Mononuclear cell (primary cell): ENCODE measurements around the gene ARL5A. TPM values are rescaled to one million over a fixed set of nuclear protein-coding genes. Genes with fewer than 3 reads are reported as not detected.
A peak's percentile ranks its signal among the peaks of the same experiment; 100 is the strongest.

ENCODE experiments used
- H3K27me3 ChIP-seq: 2 replicates; pipeline ENCODE4 v1.6.0; 2011; ENCODE audit warnings: low read length, control low read depth; ENCODE audit not compliant: insufficient read depth
- H3K4me1 ChIP-seq: 2 replicates; pipeline ENCODE4 v1.5.1; 2011; ENCODE audit warnings: mild to moderate bottlenecking, low read length, control low read depth; ENCODE audit not compliant: insufficient read depth
- H3K4me3 ChIP-seq: 2 replicates; pipeline ENCODE4 v1.5.1; 2011; ENCODE audit warnings: mild to moderate bottlenecking, low read length, moderate library complexity
- H3K9me3 ChIP-seq: 2 replicates; pipeline ENCODE4 v1.5.1; 2011; ENCODE audit warnings: low read depth, mild to moderate bottlenecking, control low read depth, low read length
- total RNA-seq: library from RNA; depleted of rRNA; stranded (reverse); fragments of >200 nt; gene quantifications from one replicate; pipeline ENCODE4 v1.2.3, GENCODE V29; 2012

The ARL5A gene
- total RNA-seq, 1 donor, result 34.8 TPM

DNA sequence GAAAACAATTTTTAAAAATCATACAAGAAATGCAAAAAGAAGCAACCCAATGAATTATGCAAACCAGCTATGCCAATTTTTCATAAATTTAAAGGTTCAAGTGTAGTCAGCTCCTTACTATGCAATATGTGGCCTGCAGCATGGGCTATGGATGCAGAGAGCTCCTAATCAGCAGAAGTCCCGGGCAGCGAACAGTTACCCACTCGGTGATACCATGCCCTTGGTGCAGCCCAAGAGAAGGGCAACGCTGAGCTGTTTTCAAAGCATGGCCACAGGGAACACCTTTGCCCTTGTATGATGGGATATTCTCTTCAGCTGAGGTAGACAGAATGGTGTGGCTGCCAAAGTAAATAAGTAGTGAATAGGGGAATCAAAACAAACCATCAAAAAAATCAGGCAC is 17.3 kb upstream of the ARL5A start:
- no peaks in the 10 kb centered on the region for H3K9me3 ChIP-seq
- H3K4me3 ChIP-seq, result no peak overlapping the region
- peaks cover 17% of the 10 kb centered on the region for H3K4me1 ChIP-seq
- H3K27me3 ChIP-seq, result no peaks in the 10 kb centered on the region

DNA sequence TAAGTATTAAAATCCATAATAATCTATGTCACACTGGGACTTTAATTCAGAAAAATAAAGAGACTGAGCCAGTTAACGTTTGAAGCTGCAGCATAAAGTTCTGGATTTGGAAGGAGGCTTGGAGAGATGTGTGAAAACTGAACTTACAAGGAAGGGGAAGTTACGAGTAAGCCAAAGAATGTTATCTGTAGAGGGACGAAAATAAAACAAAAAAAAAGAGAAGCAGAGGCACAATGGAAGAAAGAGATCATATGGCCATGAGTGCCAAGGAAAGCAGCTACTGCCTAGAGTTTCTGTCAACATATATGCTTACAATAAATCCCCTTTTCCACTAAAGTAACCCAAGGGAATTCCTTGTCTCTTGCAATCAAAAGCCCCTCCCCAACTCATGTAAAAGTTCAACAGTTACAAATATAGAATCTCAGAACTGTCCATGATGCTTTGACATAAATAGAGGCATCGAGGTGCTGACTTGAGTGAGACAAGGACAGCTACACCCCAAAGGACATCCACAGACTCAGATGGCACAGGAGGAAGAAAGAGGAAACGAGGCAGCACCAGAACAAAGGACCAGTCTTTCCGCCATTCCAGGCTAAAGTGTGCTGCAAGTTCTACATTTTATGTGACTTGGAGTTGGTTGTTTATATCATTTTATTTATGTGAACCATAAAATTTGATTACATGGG is 16.1 kb upstream of the ARL5A start:
- no peaks in the 10 kb centered on the region for H3K27me3 ChIP-seq
- H3K9me3 ChIP-seq, result no peaks in the 10 kb centered on the region
- H3K4me3 ChIP-seq, result no peak overlapping the region
- peaks cover 21% of the 10 kb centered on the region for H3K4me1 ChIP-seq

DNA sequence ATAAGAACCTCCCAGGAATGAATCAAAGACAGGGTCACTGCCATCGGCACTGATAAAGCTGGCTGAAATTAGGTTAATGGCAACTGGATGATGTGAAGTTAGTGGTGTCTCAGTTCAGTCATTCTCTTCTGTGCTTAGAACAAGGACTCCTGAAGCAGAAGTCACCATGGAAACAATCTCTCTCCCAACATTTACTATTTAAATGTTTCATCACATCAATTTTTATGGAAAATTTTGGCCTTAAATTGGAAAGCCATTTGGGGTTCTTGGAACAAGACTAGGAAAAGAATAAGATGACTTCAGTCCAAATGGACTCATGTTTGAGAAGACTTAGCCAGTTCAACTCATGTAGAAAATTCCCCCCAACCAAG is 15.5 kb upstream of the ARL5A start:
- Histone ChIP-seq H3K4me1 (peaks cover 21% of the 10 kb centered on the region), H3K4me3 (no peak overlapping the region), H3K9me3 (no peaks in the 10 kb centered on the region), H3K27me3 (no peaks in the 10 kb centered on the region)

DNA sequence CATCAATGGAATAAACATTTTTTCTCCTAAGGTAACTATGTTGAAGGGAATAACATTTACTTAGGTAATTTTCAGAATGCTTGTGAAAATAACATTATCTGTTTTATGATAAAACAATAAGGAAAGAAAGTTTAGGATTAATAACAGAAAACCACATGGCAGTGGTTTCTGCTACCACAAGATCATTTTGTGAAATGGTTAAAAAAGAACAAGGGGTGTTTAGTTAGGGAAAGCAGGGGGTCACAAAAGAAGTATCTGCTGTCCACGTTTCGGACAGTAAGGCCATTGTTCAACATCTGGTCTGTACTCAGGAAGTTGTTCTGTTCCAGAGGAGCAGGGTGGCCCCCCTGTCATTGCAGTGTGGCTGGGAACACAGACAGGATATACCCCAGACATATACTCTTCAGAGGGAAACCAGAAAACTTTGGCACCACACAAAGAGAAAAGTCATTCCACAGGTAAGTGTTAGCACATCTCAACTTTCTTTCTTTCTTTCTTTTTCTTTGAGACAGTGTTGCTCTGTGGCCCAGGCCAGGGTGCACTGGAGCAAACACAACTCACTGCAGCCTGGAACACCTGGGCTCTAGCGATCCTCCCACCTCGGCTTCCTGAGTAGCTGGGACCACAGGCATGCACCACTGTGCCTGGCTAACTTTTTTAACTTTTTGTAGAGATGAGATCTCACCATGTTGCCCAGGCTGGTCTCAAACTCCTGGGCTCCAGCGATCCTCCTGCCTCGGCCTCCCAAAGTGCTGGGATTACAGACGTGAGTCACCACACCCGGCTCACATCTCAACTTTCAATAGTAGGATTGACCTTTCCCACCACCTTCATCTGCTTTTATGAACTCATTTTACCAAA is 14.8 kb upstream of the ARL5A start:
- H3K4me1 ChIP-seq, result peaks cover 21% of the 10 kb centered on the region
- no peaks in the 10 kb centered on the region for H3K27me3 ChIP-seq
- H3K9me3 ChIP-seq, result no peaks in the 10 kb centered on the region
- H3K4me3 ChIP-seq, result no peak overlapping the region

DNA sequence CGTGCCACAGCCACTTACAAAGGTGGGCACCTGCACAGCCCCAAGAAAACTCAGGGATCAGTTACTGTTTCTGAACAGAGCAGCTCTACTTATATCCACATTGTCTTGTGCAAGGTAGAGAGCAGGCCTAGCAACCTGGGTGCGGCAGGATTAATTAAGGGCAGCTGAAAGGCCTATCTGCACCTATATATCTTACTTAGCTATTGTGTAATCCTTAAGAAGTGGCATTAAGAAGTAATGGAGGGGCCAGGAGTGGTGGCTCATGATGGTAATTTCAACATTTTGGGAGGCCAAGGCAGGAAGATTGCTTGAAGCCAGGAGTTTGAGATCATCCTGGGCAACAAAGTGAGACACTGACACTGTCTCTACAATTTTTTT is 12.8 kb upstream of the ARL5A start:
- H3K4me1 ChIP-seq, result peaks cover 21% of the 10 kb centered on the region
- H3K27me3 ChIP-seq, result no peaks in the 10 kb centered on the region
- no peak overlapping the region for H3K4me3 ChIP-seq
- H3K9me3 ChIP-seq, result no peaks in the 10 kb centered on the region

DNA sequence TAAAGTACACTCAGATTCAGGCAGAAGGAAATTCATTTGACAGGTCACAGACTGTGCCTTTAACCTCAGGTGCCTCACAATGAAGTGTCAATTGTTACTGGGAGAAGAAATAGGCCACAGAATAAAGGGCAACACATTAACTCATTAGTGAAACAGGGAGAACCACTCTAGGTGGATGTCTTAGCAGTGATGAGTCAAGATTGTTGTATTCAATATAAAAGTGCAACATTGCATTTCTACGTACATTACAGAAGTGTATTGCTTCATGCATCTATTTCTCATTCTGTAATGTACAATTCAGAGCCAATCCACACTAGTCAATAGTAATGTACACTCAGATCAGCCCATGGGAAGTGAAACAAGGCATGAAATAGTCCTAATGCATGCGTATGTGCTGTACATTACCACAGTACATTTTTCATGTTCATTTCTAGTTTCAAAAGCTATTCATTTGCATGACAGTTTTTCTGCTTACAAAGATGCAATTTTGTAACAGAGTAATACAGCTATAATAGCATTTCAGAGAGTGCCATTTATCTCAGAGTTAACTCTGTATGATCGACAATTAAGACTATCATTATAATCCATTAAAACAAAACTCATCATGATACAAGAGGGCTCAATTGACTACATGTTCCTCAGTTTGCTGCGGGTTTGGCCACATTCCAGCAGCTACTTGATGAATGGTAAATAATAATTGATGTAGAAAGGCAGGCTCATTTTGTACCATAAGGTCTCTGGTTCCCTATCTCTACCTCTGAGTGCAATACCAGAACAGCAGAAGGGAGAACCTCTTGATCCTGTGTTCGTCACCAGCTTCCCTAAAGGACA is 12.2 kb upstream of the ARL5A start:
- Histone ChIP-seq H3K4me1 (peaks cover 21% of the 10 kb centered on the region), H3K4me3 (no peak overlapping the region), H3K9me3 (no peaks in the 10 kb centered on the region), H3K27me3 (no peaks in the 10 kb centered on the region)

DNA sequence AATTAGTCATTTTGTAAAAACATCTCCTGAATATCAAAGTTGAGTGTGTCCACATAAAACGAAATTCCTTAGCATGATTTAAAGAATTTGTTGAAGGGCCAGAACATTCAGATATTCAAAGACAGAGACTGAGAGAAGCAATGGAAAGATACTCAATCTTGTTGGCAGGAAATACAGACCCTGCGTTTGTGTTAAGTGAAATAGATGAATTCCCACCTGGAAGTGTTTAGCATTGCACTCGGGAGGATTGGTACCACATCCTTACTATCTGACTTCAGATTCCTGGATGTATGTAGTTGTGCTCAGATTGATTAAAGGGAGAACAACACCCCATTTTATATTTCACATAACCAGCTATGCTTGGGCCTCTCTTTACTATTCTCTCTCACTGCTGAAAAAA is 9.7 kb upstream of the ARL5A start:
- no peak overlapping the region for H3K4me3 ChIP-seq
- H3K4me1 ChIP-seq, result peaks cover 14% of the 10 kb centered on the region

DNA sequence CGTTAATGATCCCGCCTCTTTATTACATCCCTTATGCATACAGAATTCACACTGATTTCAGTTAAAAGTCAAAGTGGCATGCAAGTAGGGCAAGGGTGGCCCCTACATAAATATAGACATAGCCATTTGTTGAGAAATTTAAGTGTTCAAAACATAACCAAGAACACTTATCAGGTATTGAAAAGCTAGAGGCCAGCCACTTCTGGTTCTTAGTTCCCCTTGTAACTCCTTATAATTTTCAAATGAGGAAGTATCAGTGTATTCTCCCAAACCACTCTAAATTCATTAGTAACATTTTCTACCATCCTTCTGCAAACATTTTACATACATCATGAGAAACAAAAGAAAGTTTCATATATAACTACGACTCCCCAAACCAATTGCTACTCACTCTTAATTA is 5.8 kb upstream of the ARL5A start:
- Histone ChIP-seq H3K4me1 (peaks cover under 1% of the 10 kb centered on the region), H3K27me3 (no peaks in the 10 kb centered on the region), H3K9me3 (no peaks in the 10 kb centered on the region), H3K4me3 (no peak overlapping the region)

More for the DNA sequence above, 9.7 kb upstream of the ARL5A start:
- H3K27me3 ChIP-seq, result no peaks in the 10 kb centered on the region
- no peaks in the 10 kb centered on the region for H3K9me3 ChIP-seq

DNA sequence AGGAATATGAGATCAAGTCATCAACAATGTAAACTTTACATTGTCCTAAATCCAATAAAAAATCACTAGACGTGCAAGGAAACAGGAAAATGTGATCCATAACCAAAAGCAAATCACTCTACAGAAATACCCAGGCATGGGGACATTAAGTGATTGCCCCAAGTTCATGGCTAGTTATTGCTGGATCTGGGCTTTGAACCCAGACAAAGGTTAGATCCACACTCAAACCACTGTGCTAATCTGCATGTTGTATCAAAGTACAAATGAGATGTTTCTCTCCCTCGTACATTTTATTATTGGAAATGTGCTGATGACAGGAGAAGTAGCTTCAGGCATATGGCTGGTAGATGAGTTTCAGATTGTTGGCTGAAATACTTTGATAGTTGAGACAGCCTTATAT is 2.7 kb upstream of the ARL5A start:
- H3K4me3 ChIP-seq, result no peak overlapping the region
- H3K4me1 ChIP-seq, result peaks cover 18% of the 10 kb centered on the region
- no peaks in the 10 kb centered on the region for H3K27me3 ChIP-seq
- no peaks in the 10 kb centered on the region for H3K9me3 ChIP-seq

DNA sequence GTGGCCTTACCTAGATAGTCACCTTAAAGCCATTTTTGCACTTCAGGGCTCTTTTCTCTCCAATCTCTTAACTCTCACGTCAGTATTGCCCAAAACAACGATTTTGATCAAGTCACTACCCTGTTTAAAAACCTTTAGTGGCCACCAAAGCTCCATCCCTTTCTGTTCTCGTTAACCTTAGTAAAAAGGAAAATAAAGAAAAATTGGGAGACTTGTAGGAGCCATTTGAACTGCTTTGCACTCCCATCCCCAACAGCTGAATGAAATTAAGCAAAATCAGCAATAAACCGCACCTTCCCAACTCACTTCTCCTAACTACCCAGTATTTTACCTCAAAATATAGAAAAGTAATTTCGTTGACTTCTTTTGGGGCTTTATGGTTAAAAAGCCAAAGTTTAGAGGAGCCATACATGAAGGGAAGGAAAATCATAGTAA is 686 bp upstream of the ARL5A start:
- Histone ChIP-seq H3K27me3 (no peaks in the 10 kb centered on the region), H3K9me3 (no peaks in the 10 kb centered on the region), H3K4me1 (peaks cover 27% of the 10 kb centered on the region), H3K4me3 (peak overlapping the region; percentile 87)

DNA sequence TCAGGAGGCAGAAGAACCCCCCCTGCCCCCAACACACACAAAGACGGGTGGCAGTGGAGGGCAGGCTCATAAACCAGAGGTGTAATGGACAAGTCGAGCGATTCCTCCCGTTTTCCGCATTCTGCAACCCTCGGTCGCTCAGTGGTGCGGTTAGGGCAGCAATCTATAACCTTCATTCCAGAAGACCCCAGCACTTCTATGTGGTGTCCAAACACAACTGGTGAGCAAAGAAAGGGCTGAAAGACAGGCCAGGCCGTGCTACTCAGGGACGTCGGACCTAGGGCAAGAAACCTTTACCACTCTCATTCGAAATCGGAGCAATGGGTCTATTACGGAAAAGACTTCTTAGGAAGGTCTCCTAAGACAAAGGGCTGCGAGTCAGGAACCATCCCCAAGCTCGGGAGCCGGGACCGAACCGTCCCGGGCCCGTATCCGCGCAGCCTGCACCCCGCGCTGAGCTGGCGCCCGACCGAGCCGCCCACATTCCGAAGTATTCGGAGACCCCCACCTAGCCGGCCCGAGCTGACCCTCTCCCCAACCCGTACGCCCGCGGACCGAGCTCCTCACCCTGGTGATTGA is 568 bp downstream of the ARL5A start:
- peaks cover 34% of the 10 kb centered on the region for H3K4me1 ChIP-seq
- peak overlapping the region; percentile 87 for H3K4me3 ChIP-seq
- no peaks in the 10 kb centered on the region for H3K27me3 ChIP-seq
- H3K9me3 ChIP-seq, result no peaks in the 10 kb centered on the region

DNA sequence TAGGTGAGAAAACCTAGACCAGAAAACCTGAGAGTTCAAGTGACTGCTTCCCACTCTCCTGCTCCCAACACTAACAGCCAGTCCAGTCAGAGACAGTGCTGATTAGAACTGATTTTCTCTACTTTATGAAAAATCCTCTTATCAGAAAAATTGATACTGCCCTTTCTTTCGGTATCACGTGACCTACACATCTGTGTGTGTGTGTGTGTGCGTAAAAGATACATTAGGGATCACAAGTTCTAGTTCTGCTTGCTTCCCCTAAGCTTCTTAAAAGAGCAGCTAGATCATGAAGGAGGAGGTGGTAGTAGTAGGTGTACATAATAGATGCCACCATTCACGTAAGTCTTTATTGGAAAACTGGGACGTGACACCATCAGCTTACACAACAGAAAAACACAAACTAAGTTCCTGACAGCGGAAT is 1.5 kb downstream of the ARL5A start:
- Histone ChIP-seq H3K27me3 (no peaks in the 10 kb centered on the region), H3K9me3 (no peaks in the 10 kb centered on the region)

DNA sequence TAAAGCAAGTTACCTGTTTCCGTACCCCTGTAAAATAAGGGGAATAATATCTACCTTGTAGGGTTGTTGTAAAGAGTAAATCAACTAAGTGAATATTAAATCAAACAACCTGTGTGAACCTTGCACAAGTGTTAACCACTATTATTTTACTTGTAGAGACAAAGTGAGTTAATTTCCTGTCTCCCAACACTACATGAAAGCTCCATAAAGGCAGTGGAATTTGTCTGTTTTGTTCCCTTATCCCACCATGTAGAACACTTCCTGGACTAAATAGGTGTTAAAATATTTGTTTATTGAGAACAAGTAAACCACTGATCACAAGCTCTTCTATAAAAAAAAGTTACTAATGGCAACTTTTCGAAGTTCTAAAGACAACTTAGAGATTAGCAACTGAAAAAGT is 3.3 kb downstream of the ARL5A start:
- Histone ChIP-seq H3K4me1 (peaks cover 34% of the 10 kb centered on the region), H3K4me3 (no peak overlapping the region), H3K9me3 (no peaks in the 10 kb centered on the region), H3K27me3 (no peaks in the 10 kb centered on the region)

More for the DNA sequence above, 1.5 kb downstream of the ARL5A start:
- Histone ChIP-seq H3K4me1 (peaks cover 34% of the 10 kb centered on the region), H3K4me3 (peak overlapping the region; percentile 87)

DNA sequence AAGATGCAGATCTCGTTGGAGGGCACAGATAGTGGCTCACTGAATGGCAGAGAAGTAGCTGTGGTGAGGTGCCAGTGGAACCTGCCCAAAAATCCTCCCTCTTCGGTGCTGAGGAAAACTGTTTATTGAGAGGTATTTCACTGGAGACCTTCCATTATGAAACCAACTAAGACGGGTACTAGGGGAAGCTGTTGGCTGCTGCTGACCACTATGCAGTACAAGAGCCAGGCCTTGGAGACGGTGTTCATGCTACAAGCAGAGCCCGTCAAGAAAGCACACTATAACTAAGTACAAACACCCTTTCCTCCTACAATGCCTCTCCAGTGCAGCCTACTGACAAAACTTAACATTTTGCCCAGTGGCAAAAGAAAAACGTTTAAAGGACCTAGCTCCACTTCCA is 4.6 kb downstream of the ARL5A start:
- Histone ChIP-seq H3K27me3 (no peaks in the 10 kb centered on the region), H3K9me3 (no peaks in the 10 kb centered on the region), H3K4me3 (no peak overlapping the region), H3K4me1 (peaks cover 30% of the 10 kb centered on the region)

DNA sequence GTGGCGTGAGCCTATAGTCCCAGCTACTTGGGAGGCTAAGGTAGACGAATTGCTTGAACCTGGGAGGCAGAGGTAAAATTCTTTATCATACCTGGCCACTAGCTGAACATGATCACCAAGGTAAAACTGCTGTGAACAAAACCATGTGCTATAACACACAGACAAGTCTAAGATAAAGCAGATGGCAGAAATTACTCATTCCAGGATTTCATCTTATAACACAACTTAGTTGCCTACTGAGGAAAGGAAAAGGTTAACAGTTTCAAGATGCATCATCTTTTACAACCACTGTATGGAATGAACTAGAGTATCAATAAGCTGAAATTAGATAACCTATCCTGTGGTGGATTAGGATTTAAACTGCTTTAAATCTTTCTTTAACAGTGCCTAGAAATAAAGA is 8.3 kb downstream of the ARL5A start:
- Histone ChIP-seq H3K27me3 (no peaks in the 10 kb centered on the region), H3K4me3 (no peak overlapping the region), H3K4me1 (peaks cover 7% of the 10 kb centered on the region), H3K9me3 (no peaks in the 10 kb centered on the region)
